PFSK-1 (cell line): ENCODE measurements around the gene ERCC5.

Experiments
- FOXP2 ChIP-seq: optimal IDR thresholded peaks from 2 replicates; pipeline ENCODE3; 2011; ENCODE audit warnings: borderline replicate concordance, control low read depth, inconsistent platforms; ENCODE audit not compliant: insufficient read depth; ENCODE audit errors: extremely low read length, extremely low read depth
- POLR2AphosphoS5 ChIP-seq: IDR thresholded peaks from 2 replicates; pipeline ENCODE4 v1.6.1; 2012; ENCODE audit warnings: low read depth, mild to moderate bottlenecking, control low read depth, low read length, moderate library complexity
- SIN3A ChIP-seq: IDR thresholded peaks from 2 replicates; pipeline ENCODE4 v1.6.1; 2012; ENCODE audit warnings: mild to moderate bottlenecking, low read length, moderate library complexity, borderline replicate concordance; ENCODE audit not compliant: insufficient read depth
- TAF1 ChIP-seq: IDR thresholded peaks from 2 replicates; pipeline ENCODE4 v1.6.1; 2012; ENCODE audit warnings: low read length, control low read depth, borderline replicate concordance; ENCODE audit not compliant: insufficient read depth
- TF ChIP-seq, protein P1 (sequence below), 2 experiments: IDR thresholded peaks; 2 replicates each; pipeline versions ENCODE4 v1.6.1 to v1.8.0; 2011 to 2012; ENCODE audit warnings: low read depth in 2 of 2, low read length in 2 of 2, control low read depth in 1 of 2, inconsistent platforms in 1 of 2, mild to moderate bottlenecking in 1 of 2, moderate library complexity in 1 of 2; ENCODE audit not compliant: insufficient read depth in 1 of 2

- TF ChIP-seq, protein P1, sequence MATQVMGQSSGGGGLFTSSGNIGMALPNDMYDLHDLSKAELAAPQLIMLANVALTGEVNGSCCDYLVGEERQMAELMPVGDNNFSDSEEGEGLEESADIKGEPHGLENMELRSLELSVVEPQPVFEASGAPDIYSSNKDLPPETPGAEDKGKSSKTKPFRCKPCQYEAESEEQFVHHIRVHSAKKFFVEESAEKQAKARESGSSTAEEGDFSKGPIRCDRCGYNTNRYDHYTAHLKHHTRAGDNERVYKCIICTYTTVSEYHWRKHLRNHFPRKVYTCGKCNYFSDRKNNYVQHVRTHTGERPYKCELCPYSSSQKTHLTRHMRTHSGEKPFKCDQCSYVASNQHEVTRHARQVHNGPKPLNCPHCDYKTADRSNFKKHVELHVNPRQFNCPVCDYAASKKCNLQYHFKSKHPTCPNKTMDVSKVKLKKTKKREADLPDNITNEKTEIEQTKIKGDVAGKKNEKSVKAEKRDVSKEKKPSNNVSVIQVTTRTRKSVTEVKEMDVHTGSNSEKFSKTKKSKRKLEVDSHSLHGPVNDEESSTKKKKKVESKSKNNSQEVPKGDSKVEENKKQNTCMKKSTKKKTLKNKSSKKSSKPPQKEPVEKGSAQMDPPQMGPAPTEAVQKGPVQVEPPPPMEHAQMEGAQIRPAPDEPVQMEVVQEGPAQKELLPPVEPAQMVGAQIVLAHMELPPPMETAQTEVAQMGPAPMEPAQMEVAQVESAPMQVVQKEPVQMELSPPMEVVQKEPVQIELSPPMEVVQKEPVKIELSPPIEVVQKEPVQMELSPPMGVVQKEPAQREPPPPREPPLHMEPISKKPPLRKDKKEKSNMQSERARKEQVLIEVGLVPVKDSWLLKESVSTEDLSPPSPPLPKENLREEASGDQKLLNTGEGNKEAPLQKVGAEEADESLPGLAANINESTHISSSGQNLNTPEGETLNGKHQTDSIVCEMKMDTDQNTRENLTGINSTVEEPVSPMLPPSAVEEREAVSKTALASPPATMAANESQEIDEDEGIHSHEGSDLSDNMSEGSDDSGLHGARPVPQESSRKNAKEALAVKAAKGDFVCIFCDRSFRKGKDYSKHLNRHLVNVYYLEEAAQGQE (IDR thresholded peaks at IDR 0.05; ENCODE audit: insufficient read depth in 1 of 2, low read depth in 2 of 2, low read length in 2 of 2), result no peak
- TF ChIP-seq TAF1, result no peak
- TF ChIP-seq POLR2AphosphoS5, result no peak
- no peak for TF ChIP-seq SIN3A
- no peak for TF ChIP-seq FOXP2
Observed at GRCh38 chr13:102839462-102839861, 6.4 kb upstream of the ERCC5 start.
